Thymus (tissue), 11 donors: Measurements from ENCODE around the gene SP3. TPM values are rescaled to one million over a fixed set of nuclear protein-coding genes. Genes with fewer than 3 reads are reported as not detected.

Experiments used
- DNase-seq, 9 donors: peaks; one replicate each; pipeline ENCODE4 v3.0.0-alpha.2; 2013; ENCODE audit warnings: low spot score in 9 of 9, low read depth in 6 of 9, missing footprints in 1 of 9
- H3K27ac ChIP-seq, 2 donors: one replicate each; pipeline ENCODE4 v1.5.1; 2013; ENCODE audit warnings: control low read depth in 1 of 2, low read depth in 1 of 2, low read length in 1 of 2, mild to moderate bottlenecking in 1 of 2, moderate library complexity in 1 of 2
- H3K27me3 ChIP-seq, 2 donors: one replicate each; pipeline ENCODE4 v1.5.1; 2013; ENCODE audit warnings: low read length in 1 of 2; ENCODE audit not compliant: control insufficient read depth in 2 of 2, insufficient read depth in 1 of 2
- H3K36me3 ChIP-seq, 2 donors: one replicate each; pipeline ENCODE4 v1.5.1; 2013; ENCODE audit warnings: low read length in 1 of 2, mild to moderate bottlenecking in 1 of 2, moderate library complexity in 1 of 2; ENCODE audit not compliant: control insufficient read depth in 2 of 2, insufficient read depth in 2 of 2
- H3K4me1 ChIP-seq, 2 donors: one replicate each; pipeline ENCODE4 v1.5.1; 2013; ENCODE audit warnings: low read length in 2 of 2; ENCODE audit not compliant: control insufficient read depth in 2 of 2, insufficient read depth in 2 of 2
- H3K4me3 ChIP-seq, 2 donors: one replicate each; pipeline ENCODE4 v1.5.1; 2013; ENCODE audit warnings: low read length in 2 of 2, control low read depth in 1 of 2, mild to moderate bottlenecking in 1 of 2
- H3K9me3 ChIP-seq, 2 donors: one replicate each; pipeline ENCODE4 v1.5.1; 2013; ENCODE audit warnings: low read length in 1 of 2, mild to moderate bottlenecking in 1 of 2; ENCODE audit not compliant: control insufficient read depth in 2 of 2, insufficient read depth in 1 of 2
- WGBS: extraction: QIAGEN DNeasy Blood & Tissue Kit; methylation state at CpG from one replicate; pipeline ENCODE4 v1.1.7; 2013; 5-methylcytosine and 5-hydroxymethylcytosine counted together
- polyA plus RNA-seq: library from polyadenylated mRNA; stranded (reverse); fragments of 200-250 nt; gene quantifications from one replicate; pipeline ENCODE4 v1.2.3, GENCODE V29; 2013
- total RNA-seq: library from RNA; stranded (reverse); fragments of 120-200 nt; gene quantifications from one replicate; pipeline ENCODE4 v1.2.4, GENCODE V29; 2013
- donor health status: healthy.

SP3 gene
- total and polyA plus RNA-seq, 2 donors: 43.7 to 168 TPM

DNA sequence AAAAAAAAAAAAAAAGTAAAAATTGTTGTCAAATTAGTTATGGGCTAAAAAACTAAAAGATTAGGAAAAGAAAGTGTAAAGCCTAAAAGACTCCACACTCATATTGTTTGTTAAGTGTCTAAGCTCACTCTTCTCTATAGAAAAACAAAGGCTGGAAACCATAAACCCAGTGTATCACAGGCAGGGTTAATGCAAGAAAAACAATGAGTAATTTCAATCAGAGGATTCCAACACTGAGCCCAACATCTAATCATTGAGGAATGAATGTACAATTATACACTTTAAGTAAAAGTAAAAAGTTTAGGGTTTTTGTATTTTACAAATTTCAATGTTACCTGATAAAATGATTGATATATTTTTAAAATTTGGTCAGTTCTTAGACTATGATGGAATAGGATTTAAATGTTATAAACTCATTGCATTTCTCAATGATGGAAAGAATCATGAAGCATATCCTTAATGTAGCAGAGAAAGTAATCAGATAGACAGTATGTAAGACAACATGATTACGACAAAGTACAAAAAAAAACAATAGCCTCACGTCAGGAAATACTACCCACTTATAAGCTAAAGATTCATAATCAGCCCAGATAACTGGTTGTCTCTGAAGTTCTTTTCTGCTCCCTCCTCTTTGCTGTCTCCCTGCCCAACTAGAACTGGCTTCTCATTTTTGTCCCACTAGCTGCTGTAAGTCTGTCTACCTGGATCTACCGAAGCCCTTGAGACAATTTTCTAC lies 44.5 kb upstream of the SP3 start:
- DNase-seq: no peak
- peaks cover 0 to 5% of the 10 kb centered on the region in 2 donors for H3K9me3 ChIP-seq
- H3K27me3 ChIP-seq: peaks cover 0 to 13% of the 10 kb centered on the region in 2 donors
- H3K36me3 ChIP-seq: no peaks in the 10 kb centered on the region
- no peak overlapping the region for H3K27ac ChIP-seq
- peaks cover 4 to 8% of the 10 kb centered on the region in 2 donors for H3K4me1 ChIP-seq
- no peak overlapping the region for H3K4me3 ChIP-seq
- WGBS: 95% methylated on average over 3 of the region's 3 CpGs

DNA sequence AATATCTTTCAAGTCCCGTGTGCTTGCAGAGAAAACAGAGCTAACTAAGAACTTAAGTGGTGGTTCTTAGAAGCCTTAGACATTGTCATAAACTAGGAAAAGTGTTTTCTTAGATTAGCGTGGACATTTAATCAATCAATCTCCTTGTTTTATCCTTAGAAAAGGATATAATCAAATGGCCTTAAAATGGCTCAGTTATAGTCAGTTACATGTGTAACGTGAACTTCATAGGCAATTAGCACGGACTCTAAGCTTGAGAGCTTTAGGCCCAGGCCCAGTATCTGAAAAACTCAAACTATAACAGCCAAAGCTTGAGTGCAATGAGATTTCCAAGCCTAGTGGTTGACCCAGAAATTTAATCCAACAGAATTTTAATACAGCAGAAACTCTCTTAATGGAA lies 43.5 kb upstream of the SP3 start:
- peaks cover 0 to 5% of the 10 kb centered on the region in 2 donors for H3K9me3 ChIP-seq
- no peak for DNase-seq
- H3K36me3 ChIP-seq: no peaks in the 10 kb centered on the region
- WGBS: 98% methylated on average over 4 of the region's 4 CpGs
- H3K4me3 ChIP-seq: no peak overlapping the region
- no peak overlapping the region for H3K27ac ChIP-seq
- peaks cover 4 to 8% of the 10 kb centered on the region in 2 donors for H3K4me1 ChIP-seq
- H3K27me3 ChIP-seq: peaks cover 0 to 13% of the 10 kb centered on the region in 2 donors

- H3K4me1 ChIP-seq: no peaks in the 10 kb centered on the region
- H3K27ac ChIP-seq: no peak overlapping the region
- no peaks in the 10 kb centered on the region for H3K9me3 ChIP-seq
- no peaks in the 10 kb centered on the region for H3K27me3 ChIP-seq
- no peak overlapping the region for H3K4me3 ChIP-seq
- no peak for DNase-seq
- 95% methylated on average over 5 of the region's 5 CpGs for WGBS
- no peaks in the 10 kb centered on the region for H3K36me3 ChIP-seq
These were observed 41.8 kb upstream of the SP3 start for GRCh38 chr2:174007010-174007409.

- Histone ChIP-seq H3K27me3 (no peaks in the 10 kb centered on the region), H3K27ac (no peak overlapping the region), H3K4me1 (no peaks in the 10 kb centered on the region), H3K4me3 (no peak overlapping the region), H3K36me3 (no peaks in the 10 kb centered on the region), H3K9me3 (no peaks in the 10 kb centered on the region)
- no peak for DNase-seq
- WGBS: 97% methylated on average over 11 of the region's 11 CpGs
These were observed 40.7 kb upstream of the SP3 start for GRCh38 chr2:174005801-174006419.

- Histone ChIP-seq H3K36me3 (no peaks in the 10 kb centered on the region), H3K27me3 (no peaks in the 10 kb centered on the region), H3K9me3 (no peaks in the 10 kb centered on the region), H3K4me3 (no peak overlapping the region), H3K27ac (no peak overlapping the region), H3K4me1 (no peaks in the 10 kb centered on the region)
- DNase-seq: no peak
- 92% methylated on average over 4 of the region's 4 CpGs for WGBS
These were observed 39.9 kb upstream of the SP3 start for GRCh38 chr2:174004905-174005605.

GRCh38 chr2:174003720-174004695 lies 38.8 kb upstream of the SP3 start:
- no peak overlapping the region for H3K27ac ChIP-seq
- no peak for DNase-seq
- 90% methylated on average over 13 of the region's 13 CpGs for WGBS

DNA sequence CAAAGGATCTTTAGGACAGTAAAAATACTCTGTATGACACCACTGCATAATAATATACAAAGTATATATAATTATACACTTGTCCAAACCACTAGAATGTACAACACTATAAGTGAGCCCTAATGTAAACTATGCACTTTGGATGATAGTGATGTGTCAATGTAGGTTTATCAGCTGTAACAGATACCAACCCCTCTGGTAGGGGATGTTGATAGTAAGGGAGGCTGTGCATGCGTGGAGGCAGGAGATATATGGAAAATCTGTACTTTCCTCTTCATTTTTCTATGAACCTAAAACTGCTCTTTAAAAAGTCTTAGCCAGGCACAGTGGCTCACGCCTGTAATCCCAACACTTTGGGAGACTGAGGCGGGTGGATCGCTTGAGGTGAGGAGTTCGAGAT lies 37.5 kb upstream of the SP3 start:
- Histone ChIP-seq H3K27ac (no peak overlapping the region), H3K27me3 (no peaks in the 10 kb centered on the region), H3K36me3 (no peaks in the 10 kb centered on the region), H3K9me3 (no peaks in the 10 kb centered on the region), H3K4me3 (no peak overlapping the region), H3K4me1 (no peaks in the 10 kb centered on the region)
- 98% methylated on average over 5 of the region's 5 CpGs for WGBS
- no peak for DNase-seq

More at GRCh38 chr2:174003720-174004695, 38.8 kb upstream of the SP3 start:
- Histone ChIP-seq H3K36me3 (no peaks in the 10 kb centered on the region), H3K9me3 (no peaks in the 10 kb centered on the region), H3K4me3 (no peak overlapping the region), H3K27me3 (no peaks in the 10 kb centered on the region), H3K4me1 (no peaks in the 10 kb centered on the region)

DNA sequence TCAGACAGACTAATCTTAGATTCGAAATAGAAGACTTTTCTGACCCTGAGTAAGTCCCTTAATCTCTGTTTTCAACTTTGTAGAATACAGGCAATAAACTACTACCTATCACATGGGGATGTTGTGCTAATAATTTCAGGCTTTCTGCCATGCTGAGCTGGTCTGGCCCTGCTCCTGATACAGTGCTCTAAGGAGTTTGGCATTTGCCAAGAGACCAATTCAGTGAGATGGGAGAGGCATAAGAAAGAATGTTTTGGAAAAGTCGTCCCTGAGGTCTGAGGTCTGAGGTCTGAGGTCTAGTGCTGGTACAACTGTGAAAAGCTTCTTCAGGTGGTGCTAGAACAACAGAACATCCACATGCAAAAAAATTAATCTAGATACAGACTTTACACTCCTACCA lies 35.9 kb upstream of the SP3 start:
- H3K27me3 ChIP-seq: no peaks in the 10 kb centered on the region
- H3K4me3 ChIP-seq: no peak overlapping the region
- peaks cover 0 to 6% of the 10 kb centered on the region in 2 donors for H3K4me1 ChIP-seq
- no peak overlapping the region for H3K27ac ChIP-seq
- WGBS: 46% methylated on average over 2 of the region's 2 CpGs
- H3K36me3 ChIP-seq: no peaks in the 10 kb centered on the region
- H3K9me3 ChIP-seq: no peaks in the 10 kb centered on the region
- no peak for DNase-seq
